ENCODE measurements around the gene TTC17.

Gene TTC17

GRCh38 chr11:43498561-43498960 lies 139.8 kb downstream of the TTC17 start:
- TF ChIP-seq CTCF (IDR thresholded peaks at IDR 0.05; ENCODE audit: low read depth, low read length) = no peak
- no peak overlapping the region for H3K4me3 ChIP-seq (ENCODE audit: low read depth, low read length)

- no peak overlapping the region for H3K4me3 ChIP-seq (ENCODE audit: low read depth, low read length)
- no peak for TF ChIP-seq CTCF (IDR thresholded peaks at IDR 0.05; ENCODE audit: low read depth, low read length)
Measured at GRCh38 chr11:43503417-43503816, 144.7 kb downstream of the TTC17 start.

- no peak for TF ChIP-seq CTCF (IDR thresholded peaks at IDR 0.05; ENCODE audit: low read depth, low read length)
- H3K4me3 ChIP-seq (ENCODE audit: low read depth, low read length) = no peak overlapping the region
Measured at GRCh38 chr11:43504316-43504950, 145.7 kb downstream of the TTC17 start.

DNA sequence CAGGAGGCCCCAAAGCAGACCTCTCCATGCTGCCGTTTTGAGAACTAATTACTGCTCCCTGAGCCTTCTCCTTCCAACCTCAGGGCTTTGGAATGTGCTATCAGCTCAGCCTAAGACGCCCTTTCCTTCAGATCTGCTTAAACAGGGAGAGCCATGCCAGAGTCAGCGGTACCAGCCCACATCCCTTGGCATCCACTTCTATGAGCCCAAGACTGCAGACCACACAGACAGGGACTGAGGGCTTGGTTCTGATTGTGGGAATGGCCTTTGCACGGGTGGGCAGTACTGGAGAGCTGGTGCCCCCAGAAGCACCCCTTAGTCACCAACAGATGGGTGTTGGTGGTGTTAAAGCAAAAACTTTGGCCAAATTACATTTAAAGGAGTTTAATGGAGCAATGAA lies 146.5 kb downstream of the TTC17 start:
- no peak overlapping the region for H3K4me3 ChIP-seq (ENCODE audit: low read depth, low read length)
- no peak for TF ChIP-seq CTCF (IDR thresholded peaks at IDR 0.05; ENCODE audit: low read depth, low read length)

GRCh38 chr11:43507171-43507570 lies 148.5 kb downstream of the TTC17 start:
- TF ChIP-seq CTCF (IDR thresholded peaks at IDR 0.05; ENCODE audit: low read depth, low read length) = no peak
- H3K4me3 ChIP-seq (ENCODE audit: low read depth, low read length) = no peak overlapping the region

- no peak for TF ChIP-seq CTCF (IDR thresholded peaks at IDR 0.05; ENCODE audit: low read depth, low read length)
- H3K4me3 ChIP-seq (ENCODE audit: low read depth, low read length) = no peak overlapping the region
Measured at GRCh38 chr11:43508511-43508918, 149.8 kb downstream of the TTC17 start.

GRCh38 chr11:43511959-43512358 lies 153.2 kb downstream of the TTC17 start:
- TF ChIP-seq CTCF (IDR thresholded peaks at IDR 0.05; ENCODE audit: low read depth, low read length) = no peak
- H3K4me3 ChIP-seq (ENCODE audit: low read depth, low read length) = no peak overlapping the region
